Skin epidermis (tissue), 12 donors: ENCODE data around the gene CIZ1.
A peak's percentile ranks its signal among the peaks of the same experiment; 100 is the strongest.
"Not testable (repeated sequence)": the region's sequence is repeated elsewhere in the genome, so short reads cannot be mapped to it uniquely, and the experiment has no call there.

Experiments
- H3K27ac ChIP-seq, 21 experiments: fragments of 200-600 bp; sonication (generic) in 11 of 21; one replicate each; pipeline ENCODE4 v1.5.0; 2020; ENCODE audit warnings: mild to moderate bottlenecking in 3 of 21, inconsistent platforms in 2 of 21, moderate library complexity in 2 of 21
- H3K4me3 ChIP-seq, 7 experiments: fragments of 200-600 bp; sonication (generic) in 2 of 7; one replicate each; pipeline ENCODE4 v1.5.0; 2020; ENCODE audit warnings: inconsistent platforms in 2 of 7, mild to moderate bottlenecking in 2 of 7, moderate library complexity in 1 of 7

The CIZ1 gene

DNA sequence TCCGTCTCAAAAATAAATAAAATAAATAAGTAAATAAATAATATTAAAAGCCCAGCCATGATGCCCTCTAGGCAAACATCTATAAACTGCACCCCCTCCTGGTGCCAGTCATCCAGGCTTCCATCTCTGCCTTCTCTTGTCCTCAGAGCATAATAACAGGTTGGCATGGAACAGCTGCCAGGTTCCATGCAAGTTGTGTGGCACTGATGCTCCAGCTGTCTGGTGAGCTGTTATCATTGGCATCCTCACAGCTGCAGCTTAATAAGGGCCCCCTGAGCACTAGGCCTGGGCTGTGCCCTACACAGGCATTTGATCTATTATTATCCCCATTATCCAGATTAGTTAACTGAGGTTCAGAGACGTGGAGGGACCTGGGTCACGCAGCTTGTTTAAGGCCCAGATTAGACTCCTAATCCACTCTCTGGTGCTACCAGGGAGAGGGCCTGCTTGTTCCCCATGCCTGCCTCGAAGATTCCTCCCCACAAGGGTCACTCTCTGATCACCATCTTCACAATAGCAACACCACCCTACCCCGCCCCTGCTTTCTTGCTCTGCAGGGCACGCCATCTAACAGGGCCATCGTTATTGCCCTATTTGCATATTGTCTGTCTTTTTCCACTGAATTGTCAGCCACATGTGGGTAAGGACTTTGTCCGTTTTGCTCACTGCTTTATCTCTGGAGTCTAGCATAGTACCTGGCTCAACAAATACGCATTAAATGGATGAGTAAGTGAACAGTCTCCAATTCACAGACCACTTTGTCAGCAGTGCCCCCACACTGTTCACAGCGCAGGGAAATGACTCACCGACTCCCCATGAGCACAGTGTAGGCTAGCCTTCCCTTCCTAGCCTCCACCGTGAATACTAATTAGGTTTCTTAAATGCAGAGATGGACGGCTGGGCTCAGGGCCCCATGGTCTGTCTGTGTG, 10.3 kb upstream of the CIZ1 start:
- H3K4me3 ChIP-seq = no peak overlapping the region
- H3K27ac ChIP-seq = peak overlapping the region in 1 of 21 experiments; percentile 3

- Histone ChIP-seq H3K27ac (peak overlapping the region in 15 of 21 experiments; percentile 8 to 97 (median 90)), H3K4me3 (no peak overlapping the region)
These were observed 2.2 kb upstream of the CIZ1 start for GRCh38 chr9:128193469-128194096.

DNA sequence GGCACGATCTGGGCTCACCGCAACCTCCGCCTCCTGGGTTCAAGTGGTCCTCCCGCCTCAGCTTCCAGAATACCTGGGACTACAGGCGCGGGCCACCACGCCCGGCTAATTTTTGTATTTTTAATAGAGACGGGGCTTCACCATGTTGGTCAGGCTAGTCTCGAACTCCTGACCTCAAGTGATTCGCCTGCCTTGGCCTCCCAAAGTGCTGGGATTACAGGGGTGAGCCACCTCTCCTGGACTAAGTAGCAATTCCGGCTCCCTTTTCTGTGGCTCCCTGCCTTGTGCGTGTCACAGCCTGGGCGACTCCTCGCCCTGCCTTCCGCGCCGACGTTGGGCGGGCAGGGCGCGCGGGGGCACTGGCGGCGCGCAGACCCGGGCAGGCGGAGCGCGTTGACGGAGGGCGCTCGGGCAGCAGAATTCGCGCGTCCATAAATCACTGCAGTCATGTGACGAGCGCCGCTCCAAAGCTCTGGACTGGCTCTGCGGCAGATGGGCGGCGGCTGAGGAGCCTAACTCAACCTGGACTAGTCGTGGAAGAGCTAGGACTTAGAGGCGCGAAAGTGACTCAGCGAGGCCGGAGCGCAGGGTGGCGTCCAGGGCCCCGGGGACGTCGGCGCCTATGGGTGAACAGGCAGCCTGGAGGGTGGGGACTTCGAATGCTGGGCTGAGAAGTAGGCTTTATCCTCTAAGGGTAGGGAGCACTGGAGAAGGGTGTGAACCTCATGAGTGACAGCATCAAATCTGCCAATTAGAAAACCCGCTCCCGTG, 1.4 kb upstream of the CIZ1 start:
- peak overlapping the region; percentile 54 to 80 (median 70) for H3K4me3 ChIP-seq
- peak overlapping the region in 18 of 21 experiments; percentile 8 to 98 (median 90) for H3K27ac ChIP-seq

DNA sequence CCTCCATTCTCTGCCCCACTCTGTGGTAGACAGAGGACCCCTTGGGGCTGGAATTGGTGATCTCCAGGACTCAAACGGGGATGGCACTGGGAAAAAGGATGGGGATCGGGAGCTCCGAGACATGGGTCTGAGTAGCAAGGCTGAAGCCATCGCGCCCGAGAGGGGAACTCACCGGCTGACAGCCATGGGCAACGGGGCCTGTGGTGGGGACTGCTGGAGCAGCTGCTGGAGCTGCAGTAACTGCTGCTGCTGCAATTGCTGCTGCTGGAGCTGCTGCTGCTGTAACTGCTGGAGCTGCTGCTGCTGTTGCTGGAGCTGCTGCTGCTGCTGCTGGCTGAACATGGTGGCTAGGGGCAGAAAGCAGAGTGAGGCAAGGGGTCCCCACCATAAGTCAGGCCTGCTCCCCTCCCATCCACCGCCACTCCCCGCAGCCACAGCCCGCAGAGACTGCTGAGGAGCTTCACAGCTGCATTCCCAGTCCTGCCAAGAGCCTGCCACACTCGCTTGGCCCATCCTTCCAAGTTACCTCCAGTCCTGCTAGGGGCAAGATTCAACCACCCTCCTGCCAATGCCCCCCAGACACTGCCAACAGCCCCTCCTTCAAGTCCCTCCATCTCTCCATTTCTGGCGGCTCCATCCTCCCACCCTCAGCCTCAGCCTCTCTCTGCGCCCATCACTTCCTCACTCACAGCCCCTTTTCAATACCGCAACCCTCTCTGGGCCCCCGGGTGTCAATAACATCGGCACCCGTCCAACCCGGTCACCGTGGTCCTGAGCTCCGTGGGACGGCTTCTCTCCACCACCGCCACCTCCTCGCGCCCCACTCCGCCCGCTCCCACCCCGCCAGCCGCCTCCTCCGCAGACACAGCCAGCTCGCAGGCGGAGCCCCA, 611 bp downstream of the CIZ1 start:
- Histone ChIP-seq H3K4me3 (peak overlapping the region; percentile 54 to 80 (median 70)), H3K27ac (peak overlapping the region; percentile 84 to 98 (median 91))

DNA sequence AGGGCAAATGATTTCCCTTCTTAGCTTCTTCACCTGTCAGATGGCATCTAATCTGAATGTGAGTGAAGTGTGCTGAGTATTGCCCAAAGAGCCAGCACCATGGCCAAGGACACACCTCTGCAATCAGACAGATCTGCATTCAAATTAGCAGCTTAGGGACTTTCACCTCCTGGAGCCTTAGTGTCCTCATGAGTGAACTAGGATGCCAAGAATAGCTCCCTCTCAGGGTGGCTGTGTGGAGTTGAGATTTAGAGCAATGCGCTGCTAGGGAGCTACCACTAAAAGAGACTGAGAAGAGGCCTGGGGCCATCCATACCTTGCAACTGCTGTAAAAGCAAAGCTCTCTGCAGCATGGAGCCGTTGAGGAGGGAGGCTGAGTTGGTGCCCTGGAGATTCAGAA, 1.4 kb downstream of the CIZ1 start:
- Histone ChIP-seq H3K27ac (peak overlapping the region in 3 of 21 experiments; percentile 93 to 98 (median 96)), H3K4me3 (peak overlapping the region in 1 of 7 experiments; percentile 80)

GRCh38 chr9:128188209-128188608, 3.2 kb downstream of the CIZ1 start:
- H3K4me3 ChIP-seq = no peak overlapping the region
- no peak overlapping the region for H3K27ac ChIP-seq

DNA sequence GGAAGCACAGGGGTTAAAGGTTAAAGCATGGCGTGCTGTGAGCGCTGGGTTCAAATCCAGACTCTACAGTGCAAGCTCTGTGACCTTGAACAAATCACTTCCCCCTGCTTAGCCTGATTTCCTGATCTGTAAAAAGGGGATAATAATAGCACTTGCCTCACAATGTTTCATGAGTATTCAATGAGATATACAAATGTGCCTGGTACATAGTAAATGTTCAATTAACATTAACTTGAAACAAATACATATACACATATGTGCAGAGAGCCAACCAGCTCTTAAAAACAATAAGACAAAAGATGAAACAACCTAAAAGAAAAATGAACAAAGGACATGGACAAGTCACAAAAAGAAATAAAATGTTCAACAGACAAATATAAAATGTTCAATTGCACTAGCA, 4.0 kb downstream of the CIZ1 start:
- Histone ChIP-seq H3K27ac (no peak overlapping the region), H3K4me3 (no peak overlapping the region)

DNA sequence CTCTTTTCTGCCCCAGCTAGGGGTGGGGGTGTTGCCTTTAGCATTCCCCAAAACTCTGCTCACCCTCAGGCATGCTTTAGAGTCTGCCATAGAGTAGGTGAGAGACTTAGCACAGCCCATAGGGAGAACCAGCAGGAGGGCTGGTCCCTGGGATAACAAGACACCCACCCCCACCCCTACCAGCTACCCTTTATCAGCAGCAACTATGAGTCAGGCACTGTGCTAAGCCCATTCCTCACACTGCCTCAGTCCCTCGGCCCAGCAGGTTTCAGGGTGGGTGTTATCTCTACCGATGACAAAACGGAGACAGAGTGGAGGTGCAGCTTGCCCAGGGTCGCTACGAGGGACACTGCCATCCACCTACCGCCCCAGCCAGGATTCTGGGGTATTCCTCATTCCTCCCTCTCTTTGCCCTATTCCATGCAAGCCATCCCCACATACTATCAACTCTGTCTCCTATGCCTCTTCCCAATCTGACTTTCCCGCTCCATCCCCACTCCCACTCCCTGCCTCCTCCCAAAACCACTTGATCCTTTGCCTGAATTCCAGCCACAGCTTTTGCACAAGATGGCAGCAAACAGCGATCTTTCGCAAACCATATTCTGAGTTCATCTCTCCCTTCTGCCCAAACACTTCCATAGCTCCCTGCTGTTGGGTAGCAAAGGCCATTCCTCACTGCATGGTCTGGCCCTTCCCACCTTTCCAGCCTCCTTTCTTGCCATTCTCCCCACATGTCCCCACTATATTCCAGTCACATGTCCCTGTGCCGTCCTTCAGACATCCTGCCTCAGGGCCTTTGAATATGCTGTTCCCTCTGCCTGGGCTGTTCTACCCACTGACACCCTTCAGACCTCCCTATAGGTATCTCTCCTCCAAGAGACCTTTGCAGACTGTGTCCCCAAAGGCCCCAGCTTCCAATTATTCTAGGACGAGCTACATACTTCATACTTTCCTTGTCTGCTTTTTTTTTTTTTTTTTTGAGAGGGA, 5.1 kb downstream of the CIZ1 start:
- Histone ChIP-seq H3K27ac (no peak overlapping the region), H3K4me3 (no peak overlapping the region)

DNA sequence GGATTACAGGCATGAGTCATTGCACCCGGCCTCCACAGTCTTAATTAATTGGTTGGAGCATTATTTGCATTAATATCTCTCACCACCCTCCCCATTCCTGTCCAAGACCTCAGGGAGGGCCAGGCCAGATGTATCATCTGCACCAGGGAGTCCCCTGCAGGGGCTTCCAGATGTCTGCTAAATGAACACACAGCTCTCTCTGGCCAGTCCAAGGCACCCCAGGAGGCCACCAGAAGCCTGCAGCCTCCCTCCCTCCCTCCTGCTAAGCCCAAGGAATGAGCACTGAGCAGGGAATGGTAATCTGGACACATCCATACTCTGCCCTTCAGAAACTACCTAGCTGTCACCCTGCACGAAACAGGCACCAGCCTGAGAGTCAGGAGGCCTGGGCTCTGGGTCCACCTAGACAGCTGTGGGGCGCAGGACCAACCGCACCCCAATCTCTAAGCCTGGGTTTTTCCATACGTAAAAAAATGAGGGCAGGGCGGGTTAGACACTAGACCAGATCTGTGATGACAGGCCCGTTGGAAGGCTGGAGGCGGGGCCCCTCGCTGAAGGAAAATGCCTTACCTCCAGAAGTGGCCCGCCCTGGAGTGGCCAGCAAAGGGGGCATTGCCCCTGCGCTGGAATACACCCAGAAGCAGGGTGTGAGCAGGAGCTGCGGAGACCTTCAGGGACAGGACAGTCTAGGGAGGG, 8.3 kb downstream of the CIZ1 start:
- H3K27ac ChIP-seq = peak overlapping the region in 4 of 21 experiments; percentile 1 to 70 (median 24)
- no peak overlapping the region for H3K4me3 ChIP-seq

DNA sequence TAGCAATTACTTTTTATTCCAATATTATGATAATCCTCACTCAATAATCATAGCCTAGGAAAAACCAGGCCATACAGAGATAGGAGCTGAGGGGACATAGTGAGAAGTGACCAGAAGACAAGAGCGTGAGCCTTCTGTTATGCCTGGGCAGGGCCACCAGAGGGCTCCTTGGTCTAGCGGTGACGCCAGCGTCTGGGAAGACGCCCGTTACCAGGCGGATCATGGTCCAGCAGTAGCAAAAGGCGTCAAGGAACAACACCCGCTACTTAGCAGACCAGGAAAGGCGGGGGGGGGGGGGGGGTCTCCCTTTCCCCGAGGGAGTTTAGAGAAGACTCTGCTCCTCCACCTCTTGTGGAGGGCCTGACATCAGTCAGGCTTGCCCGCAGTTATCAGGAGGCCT, 9.9 kb downstream of the CIZ1 start:
- not testable (repeated sequence) for H3K4me3 ChIP-seq, H3K27ac ChIP-seq

DNA sequence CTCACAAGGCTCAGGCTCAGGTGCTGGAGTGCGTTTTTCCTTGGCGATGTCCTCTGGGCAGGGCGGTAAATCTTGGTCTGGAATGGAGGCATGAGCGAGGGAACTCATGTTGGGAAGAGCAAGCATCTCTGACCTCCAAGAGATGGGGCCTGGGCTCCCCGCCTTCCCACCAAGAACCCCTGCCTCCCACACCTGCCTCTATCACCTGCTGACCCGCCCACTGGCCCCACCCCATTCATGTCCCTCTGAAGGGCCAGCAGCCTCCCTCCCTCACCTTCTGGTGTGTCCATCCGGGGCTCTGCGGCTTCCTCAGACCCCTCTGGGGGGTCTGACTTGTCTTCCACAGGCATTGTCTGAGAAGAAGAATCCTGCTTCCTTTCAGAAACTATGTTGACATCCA, 10.9 kb downstream of the CIZ1 start:
- Histone ChIP-seq H3K27ac (no peak overlapping the region), H3K4me3 (no peak overlapping the region)

- Histone ChIP-seq H3K4me3 (no peak overlapping the region), H3K27ac (no peak overlapping the region)
These were observed 11.4 kb downstream of the CIZ1 start for GRCh38 chr9:128180001-128180400.

GRCh38 chr9:128178806-128179431, 12.5 kb downstream of the CIZ1 start:
- Histone ChIP-seq H3K27ac (no peak overlapping the region), H3K4me3 (no peak overlapping the region)

DNA sequence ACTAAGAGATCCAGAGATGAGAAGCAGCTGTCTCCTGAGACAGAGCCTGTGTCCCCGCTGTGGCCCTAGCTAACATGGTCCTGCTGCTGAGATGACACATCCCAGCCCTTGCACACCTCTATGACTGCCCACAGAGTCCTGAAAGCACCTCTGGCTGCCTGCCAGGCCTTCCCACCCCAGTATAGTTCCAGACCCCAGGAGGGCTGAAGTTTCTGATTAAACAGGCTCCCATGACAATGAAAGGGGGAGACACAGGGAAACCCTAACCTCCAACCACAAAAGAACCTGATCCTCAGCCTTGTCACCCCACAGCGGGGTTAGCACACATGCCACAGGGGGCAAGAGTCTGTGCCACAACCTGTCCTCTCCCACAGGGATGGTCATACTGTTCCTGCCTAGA, 15.6 kb downstream of the CIZ1 start:
- no peak overlapping the region for H3K4me3 ChIP-seq
- peak overlapping the region in 4 of 21 experiments; percentile 14 to 64 (median 40) for H3K27ac ChIP-seq

- Histone ChIP-seq H3K27ac (peak overlapping the region in 1 of 21 experiments; percentile 14), H3K4me3 (no peak overlapping the region)
These were observed 16.2 kb downstream of the CIZ1 start for GRCh38 chr9:128175102-128175563.

GRCh38 chr9:128174062-128174461, 17.3 kb downstream of the CIZ1 start:
- H3K4me3 ChIP-seq = no peak overlapping the region
- no peak overlapping the region for H3K27ac ChIP-seq

- Histone ChIP-seq H3K27ac (no peak overlapping the region), H3K4me3 (no peak overlapping the region)
These were observed 21.4 kb downstream of the CIZ1 start for GRCh38 chr9:128169925-128170324.
